Keratinocyte (primary cell): ENCODE data around the gene PLA2G6. TPM values are rescaled to one million over a fixed set of nuclear protein-coding genes. Genes with fewer than 3 reads are reported as not detected.
A peak's percentile ranks its signal among the peaks of the same experiment; 100 is the strongest.

Experiments used
- DNase-seq: peaks from one replicate; pipeline ENCODE4 v3.0.0-alpha.2; 2011; ENCODE audit warnings: low read depth, missing footprints, low spot score
- FAIRE-seq: peaks from 2 replicates; lab custom pipeline; 2011; peaks lifted over from hg19 to GRCh38; lab: Jason Lieb, UNC
- H2AFZ ChIP-seq: 2 replicates; pipeline ENCODE4 v1.6.0; 2012; ENCODE audit warnings: low read length, control low read depth, inconsistent platforms; ENCODE audit not compliant: control insufficient read depth
- H3K27ac ChIP-seq: 2 replicates; pipeline ENCODE4 v1.5.1; 2011; ENCODE audit warnings: low read length; ENCODE audit not compliant: control insufficient read depth, insufficient read depth
- H3K27me3 ChIP-seq: 3 replicates; pipeline ENCODE4 v1.6.0; 2011; ENCODE audit warnings: low read length; ENCODE audit not compliant: control insufficient read depth, insufficient read depth; ENCODE audit errors: extremely low read depth
- H3K36me3 ChIP-seq, 2 experiments: 2 replicates in 1 of 2; 3 replicates in 1 of 2; pipeline ENCODE4 v1.5.1; 2011; ENCODE audit warnings: low read length in 2 of 2, mild to moderate bottlenecking in 1 of 2; ENCODE audit not compliant: control insufficient read depth in 2 of 2, insufficient read depth in 2 of 2; ENCODE audit errors: extremely low read depth in 1 of 2
- H3K4me1 ChIP-seq: 3 replicates; pipeline ENCODE4 v1.5.1; 2011; ENCODE audit warnings: low read length; ENCODE audit not compliant: control insufficient read depth, insufficient read depth; ENCODE audit errors: extremely low read depth
- H3K4me2 ChIP-seq: 3 replicates; pipeline ENCODE4 v1.6.0; 2011; ENCODE audit warnings: low read depth, low read length; ENCODE audit not compliant: control insufficient read depth, insufficient read depth; ENCODE audit errors: extremely low read depth
- H3K4me3 ChIP-seq, 3 experiments: fragments of 200-600 bp in 1 of 3; sonication (generic) in 1 of 3; 2 replicates in 2 of 3; 3 replicates in 1 of 3; pipeline ENCODE4 v1.5.1; 2011 to 2016; ENCODE audit warnings: low read length in 3 of 3, mild to moderate bottlenecking in 3 of 3, control low read depth in 2 of 3, inconsistent platforms in 1 of 3, low read depth in 1 of 3, mixed read lengths in 1 of 3, mixed run types in 1 of 3, moderate library complexity in 1 of 3; ENCODE audit not compliant: control insufficient read depth in 2 of 3, insufficient read depth in 2 of 3; ENCODE audit errors: extremely low read depth in 1 of 3
- H3K79me2 ChIP-seq: 2 replicates; pipeline ENCODE4 v1.6.0; 2012; ENCODE audit warnings: low read length; ENCODE audit not compliant: control insufficient read depth, insufficient read depth
- H3K9ac ChIP-seq: 3 replicates; pipeline ENCODE4 v1.6.0; 2011; ENCODE audit warnings: low read length; ENCODE audit not compliant: control insufficient read depth, insufficient read depth; ENCODE audit errors: extremely low read depth
- H3K9me1 ChIP-seq: 3 replicates; pipeline ENCODE4 v1.6.0; 2011; ENCODE audit warnings: low read length; ENCODE audit not compliant: control insufficient read depth, insufficient read depth; ENCODE audit errors: extremely low read depth
- H3K9me3 ChIP-seq: 2 replicates; pipeline ENCODE4 v1.5.1; 2012; ENCODE audit warnings: low read depth, low read length; ENCODE audit not compliant: control insufficient read depth
- H4K20me1 ChIP-seq: 3 replicates; pipeline ENCODE4 v1.6.0; 2011; ENCODE audit warnings: low read length; ENCODE audit not compliant: control insufficient read depth, insufficient read depth; ENCODE audit errors: extremely low read depth
- EZH2 ChIP-seq: IDR thresholded peaks from one replicate; pipeline ENCODE4 v1.6.1; 2012; ENCODE audit warnings: inconsistent platforms, mild to moderate bottlenecking, low read length, moderate library complexity
- dilution Hi-C: fragments of 300-500 bp; cut with MboI; formaldehyde crosslinking; loops from one replicate; pipeline ENCODE4 v1.7.0; 2020; ENCODE audit warnings: low sequenced_read_pairs; ENCODE audit not compliant: extremely low pct_ligation_motif_present
- polyA plus RNA-seq, 5 experiments: library from polyadenylated mRNA; depleted of rRNA in 3 of 5; stranded (reverse) in 3 of 5; stranded (forward) in 1 of 5; unstranded in 1 of 5; fragments of >200 nt; gene quantifications; 1 replicate in 1 of 5; 2 replicates in 3 of 5; 3 replicates in 1 of 5; pipeline versions ENCODE4 v1.2.1 to v1.2.3, GENCODE V29; 2011 to 2012; ENCODE audit warnings: missing spikeins in 2 of 5, low read depth in 1 of 5, low replicate concordance in 1 of 5
- TF ChIP-seq, protein P1 (sequence below), 3 experiments: IDR thresholded peaks in 1 of 3; conservative IDR thresholded peaks in 1 of 3; optimal IDR thresholded peaks in 1 of 3; 2 replicates in 2 of 3; 3 replicates in 1 of 3; pipeline versions ENCODE3 to v1.5.1; 2011; ENCODE audit warnings: low read length in 3 of 3, mild to moderate bottlenecking in 3 of 3, moderate library complexity in 2 of 3, control low read depth in 1 of 3, inconsistent platforms in 1 of 3; ENCODE audit not compliant: insufficient read depth in 2 of 3; ENCODE audit errors: extremely low read depth in 1 of 3

Gene PLA2G6
- polyA plus RNA-seq, 1 donor (not counting 4 experiments of a cell fraction or from before 2014, with no cell fraction given): 5.2 TPM

DNA sequence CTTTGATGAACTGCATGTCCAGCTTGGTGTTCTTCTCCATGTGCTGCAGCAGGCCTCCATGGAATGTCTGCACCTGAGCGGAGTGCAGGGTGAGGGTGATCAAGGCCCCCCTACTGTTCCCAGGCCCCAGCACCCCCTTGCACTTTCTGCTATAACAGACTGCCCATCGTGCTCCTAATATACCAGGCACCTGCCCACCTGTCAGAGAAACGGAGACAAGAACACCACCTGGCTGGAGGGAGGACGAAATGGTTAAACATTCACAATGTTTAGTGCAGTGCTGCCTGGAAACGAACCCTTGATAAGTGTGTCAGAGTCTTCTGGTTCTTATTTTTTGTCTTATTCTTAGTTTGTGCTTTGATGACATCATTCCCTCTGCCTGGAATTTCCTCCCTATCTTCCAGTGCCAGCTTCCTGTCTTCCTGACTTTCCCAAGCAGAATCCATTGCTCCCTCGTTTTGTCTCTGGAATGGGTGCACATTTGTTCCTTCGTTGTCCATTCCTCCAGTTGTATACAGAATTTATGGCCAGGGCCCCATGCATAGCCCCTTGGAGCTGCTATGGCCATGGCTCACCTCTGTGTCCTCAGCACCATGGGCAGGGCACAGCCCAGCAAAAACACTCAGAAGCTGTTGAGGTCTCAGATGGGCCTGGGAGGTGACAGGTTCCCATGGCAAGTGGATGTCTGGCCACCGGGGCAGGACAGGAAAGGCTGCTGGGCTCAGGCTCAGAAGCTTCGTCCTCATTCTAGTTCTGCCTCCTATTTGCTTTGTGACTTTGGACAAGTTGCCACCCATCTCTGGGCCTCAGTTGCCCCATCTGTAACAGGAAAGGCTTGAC is 83.0 kb downstream of the PLA2G6 start:
- Histone ChIP-seq H3K4me3 (no peak overlapping the region), H4K20me1 (no peaks in the 10 kb centered on the region), H3K4me2 (no peak overlapping the region), H3K79me2 (no peaks in the 10 kb centered on the region), H3K9me3 (no peaks in the 10 kb centered on the region), H3K27me3 (no peaks in the 10 kb centered on the region), H2AFZ (no peak overlapping the region), H3K36me3 (no peaks in the 10 kb centered on the region), H3K9ac (no peak overlapping the region), H3K27ac (no peak overlapping the region), H3K4me1 (no peaks in the 10 kb centered on the region), H3K9me1 (no peaks in the 10 kb centered on the region)
- dilution Hi-C loops: no loop called here
- DNase-seq (no peak), FAIRE-seq (peak; percentile 75)
- TF ChIP-seq, protein P1, sequence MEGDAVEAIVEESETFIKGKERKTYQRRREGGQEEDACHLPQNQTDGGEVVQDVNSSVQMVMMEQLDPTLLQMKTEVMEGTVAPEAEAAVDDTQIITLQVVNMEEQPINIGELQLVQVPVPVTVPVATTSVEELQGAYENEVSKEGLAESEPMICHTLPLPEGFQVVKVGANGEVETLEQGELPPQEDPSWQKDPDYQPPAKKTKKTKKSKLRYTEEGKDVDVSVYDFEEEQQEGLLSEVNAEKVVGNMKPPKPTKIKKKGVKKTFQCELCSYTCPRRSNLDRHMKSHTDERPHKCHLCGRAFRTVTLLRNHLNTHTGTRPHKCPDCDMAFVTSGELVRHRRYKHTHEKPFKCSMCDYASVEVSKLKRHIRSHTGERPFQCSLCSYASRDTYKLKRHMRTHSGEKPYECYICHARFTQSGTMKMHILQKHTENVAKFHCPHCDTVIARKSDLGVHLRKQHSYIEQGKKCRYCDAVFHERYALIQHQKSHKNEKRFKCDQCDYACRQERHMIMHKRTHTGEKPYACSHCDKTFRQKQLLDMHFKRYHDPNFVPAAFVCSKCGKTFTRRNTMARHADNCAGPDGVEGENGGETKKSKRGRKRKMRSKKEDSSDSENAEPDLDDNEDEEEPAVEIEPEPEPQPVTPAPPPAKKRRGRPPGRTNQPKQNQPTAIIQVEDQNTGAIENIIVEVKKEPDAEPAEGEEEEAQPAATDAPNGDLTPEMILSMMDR (optimal IDR thresholded peaks at IDR 0.05 in 1 of 3, IDR thresholded peaks at IDR 0.05 in 1 of 3, conservative IDR thresholded peaks at IDR 0.05 in 1 of 3; ENCODE audit: extremely low read depth in 1 of 3, insufficient read depth in 2 of 3, low read length in 3 of 3): no peak
- TF ChIP-seq EZH2: no peak

DNA sequence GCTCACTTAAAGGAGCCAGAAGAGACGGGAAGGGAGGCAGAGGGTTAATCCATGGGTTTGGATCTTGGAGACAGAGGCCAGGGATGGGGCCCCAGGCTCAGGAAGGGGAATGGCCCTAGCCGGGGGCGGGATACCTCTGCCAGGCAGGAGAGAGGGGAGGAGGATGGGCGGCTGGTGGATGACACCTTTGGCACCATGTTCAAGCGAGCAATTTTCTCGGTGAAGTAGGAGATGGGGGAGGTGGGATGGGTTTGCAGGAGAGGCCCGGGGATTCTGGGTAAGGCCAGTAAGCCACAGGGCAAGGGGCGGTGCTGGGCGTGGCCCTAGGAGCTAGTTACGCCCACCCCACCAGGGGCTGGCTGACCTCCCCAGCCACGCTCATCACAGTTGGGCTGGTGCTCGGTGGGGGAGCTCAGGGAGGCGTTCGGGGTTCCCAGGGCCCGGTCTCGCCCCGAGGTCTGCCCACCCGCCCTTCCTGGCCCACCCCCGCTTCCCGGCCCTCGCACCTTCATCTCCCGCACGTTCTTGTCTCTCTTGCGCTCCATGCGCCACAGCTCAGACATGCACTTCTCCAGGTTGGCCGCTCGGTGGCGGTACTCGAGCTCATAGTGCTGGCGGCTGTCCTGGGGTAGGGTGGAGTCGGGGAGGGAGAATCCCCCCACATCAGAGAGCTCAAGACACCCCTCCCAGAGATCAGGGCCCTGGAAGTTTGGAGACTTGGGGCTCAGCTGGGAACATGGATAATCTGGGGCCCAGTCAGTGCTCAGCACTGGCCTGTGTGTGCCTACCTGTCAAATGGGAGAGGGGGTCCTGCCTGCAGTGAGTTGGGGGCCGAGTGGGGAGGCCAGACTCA is 83.8 kb downstream of the PLA2G6 start:
- DNase-seq (no peak), FAIRE-seq (no peak)
- Histone ChIP-seq H3K4me3 (no peak overlapping the region), H3K9ac (no peak overlapping the region), H3K27ac (no peak overlapping the region), H3K79me2 (no peaks in the 10 kb centered on the region), H3K9me1 (no peaks in the 10 kb centered on the region), H3K4me2 (no peak overlapping the region), H3K4me1 (no peaks in the 10 kb centered on the region), H3K36me3 (no peaks in the 10 kb centered on the region), H3K9me3 (no peaks in the 10 kb centered on the region), H2AFZ (no peak overlapping the region), H4K20me1 (no peaks in the 10 kb centered on the region), H3K27me3 (no peaks in the 10 kb centered on the region)
- dilution Hi-C loops: no loop called here
- TF ChIP-seq, protein P1 (optimal IDR thresholded peaks at IDR 0.05 in 1 of 3, IDR thresholded peaks at IDR 0.05 in 1 of 3, conservative IDR thresholded peaks at IDR 0.05 in 1 of 3; ENCODE audit: extremely low read depth in 1 of 3, insufficient read depth in 2 of 3, low read length in 3 of 3): peak in 2 of 3 experiments; percentile 21 to 41
- TF ChIP-seq EZH2: no peak
